ENCODE results near the gene GCLM.
A peak's percentile ranks its signal among the peaks of the same experiment; 100 is the strongest.

The GCLM gene

GRCh38 chr1:93847811-93848288 is 61.4 kb downstream of the GCLM start:
- Histone ChIP-seq H2AFZ (ENCODE audit: low read length, unreplicated experiment) (peak overlapping the region; percentile 97), H3K4me1 (ENCODE audit: control insufficient read depth, insufficient read depth, low read length, unreplicated experiment) (peaks cover 13% of the 10 kb centered on the region), H3K27ac (ENCODE audit: low read depth, low read length) (peak overlapping the region; percentile 69), H3K79me2 (ENCODE audit: control insufficient read depth, insufficient read depth, low read length, unreplicated experiment) (no peaks in the 10 kb centered on the region), H3K36me3 (ENCODE audit: insufficient read depth, low read length) (no peaks in the 10 kb centered on the region), H3K4me3 (ENCODE audit: low read depth, low read length) (peak overlapping the region; percentile 94), H3K27me3 (ENCODE audit: insufficient read depth, low read length) (no peaks in the 10 kb centered on the region)

DNA sequence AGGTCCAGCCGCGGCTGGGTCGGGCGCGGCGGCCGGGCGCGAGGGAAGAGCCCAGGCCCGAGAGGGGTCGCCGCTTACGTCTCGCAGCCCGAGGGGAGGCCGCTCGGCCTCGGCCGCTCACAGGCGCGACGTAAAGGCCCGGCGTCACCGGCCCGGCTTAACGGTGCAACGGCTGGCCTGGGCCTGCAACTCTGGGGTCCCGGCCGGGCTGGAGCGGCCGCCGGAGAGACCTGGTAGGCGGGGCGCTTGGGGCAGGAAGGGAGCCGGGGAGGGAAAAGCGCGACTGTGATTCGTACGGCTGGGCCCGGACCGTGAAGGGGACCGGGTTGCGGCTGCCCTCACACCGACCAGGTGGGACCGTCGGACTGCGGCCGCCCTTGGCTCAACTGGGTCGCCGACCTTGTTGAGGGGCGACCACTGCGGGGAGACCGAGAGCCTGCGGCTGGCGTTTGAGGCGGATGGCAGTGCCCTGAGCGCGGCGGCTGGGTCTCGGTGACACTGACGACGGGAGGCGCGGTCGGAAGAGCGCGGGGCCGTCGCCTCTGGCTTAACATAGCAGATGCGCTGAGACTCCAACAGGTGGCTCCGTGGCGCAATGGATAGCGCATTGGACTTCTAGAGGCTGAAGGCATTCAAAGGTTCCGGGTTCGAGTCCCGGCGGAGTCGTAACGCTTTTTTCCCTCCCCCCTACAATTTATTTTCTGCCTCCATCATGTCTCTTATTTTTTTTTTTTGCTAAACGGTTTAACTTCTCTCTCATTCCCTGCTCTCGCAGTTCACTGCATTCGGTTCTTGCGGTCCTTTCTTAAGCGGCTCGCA is 62.0 kb downstream of the GCLM start:
- H3K27ac ChIP-seq (ENCODE audit: low read depth, low read length): peak overlapping the region; percentile 82
- no peaks in the 10 kb centered on the region for H3K36me3 ChIP-seq (ENCODE audit: insufficient read depth, low read length)
- H3K4me1 ChIP-seq (ENCODE audit: control insufficient read depth, insufficient read depth, low read length, unreplicated experiment): peaks cover 13% of the 10 kb centered on the region
- no peaks in the 10 kb centered on the region for H3K27me3 ChIP-seq (ENCODE audit: insufficient read depth, low read length)
- H3K79me2 ChIP-seq (ENCODE audit: control insufficient read depth, insufficient read depth, low read length, unreplicated experiment): no peaks in the 10 kb centered on the region
- peak overlapping the region; percentile 94 for H3K4me3 ChIP-seq (ENCODE audit: low read depth, low read length)
- H2AFZ ChIP-seq (ENCODE audit: low read length, unreplicated experiment): peak overlapping the region; percentile 97

- peak overlapping the region; percentile 85 for H2AFZ ChIP-seq (ENCODE audit: low read length, unreplicated experiment)
- H3K79me2 ChIP-seq (ENCODE audit: control insufficient read depth, insufficient read depth, low read length, unreplicated experiment): no peaks in the 10 kb centered on the region
- H3K27me3 ChIP-seq (ENCODE audit: insufficient read depth, low read length): no peaks in the 10 kb centered on the region
- peak overlapping the region; percentile 94 for H3K4me3 ChIP-seq (ENCODE audit: low read depth, low read length)
- peaks cover 13% of the 10 kb centered on the region for H3K4me1 ChIP-seq (ENCODE audit: control insufficient read depth, insufficient read depth, low read length, unreplicated experiment)
- peak overlapping the region; percentile 82 for H3K27ac ChIP-seq (ENCODE audit: low read depth, low read length)
- no peaks in the 10 kb centered on the region for H3K36me3 ChIP-seq (ENCODE audit: insufficient read depth, low read length)
These were observed 62.8 kb downstream of the GCLM start for GRCh38 chr1:93846206-93846991.

GRCh38 chr1:93845538-93846205 is 63.6 kb downstream of the GCLM start:
- H3K79me2 ChIP-seq (ENCODE audit: control insufficient read depth, insufficient read depth, low read length, unreplicated experiment): no peaks in the 10 kb centered on the region

DNA sequence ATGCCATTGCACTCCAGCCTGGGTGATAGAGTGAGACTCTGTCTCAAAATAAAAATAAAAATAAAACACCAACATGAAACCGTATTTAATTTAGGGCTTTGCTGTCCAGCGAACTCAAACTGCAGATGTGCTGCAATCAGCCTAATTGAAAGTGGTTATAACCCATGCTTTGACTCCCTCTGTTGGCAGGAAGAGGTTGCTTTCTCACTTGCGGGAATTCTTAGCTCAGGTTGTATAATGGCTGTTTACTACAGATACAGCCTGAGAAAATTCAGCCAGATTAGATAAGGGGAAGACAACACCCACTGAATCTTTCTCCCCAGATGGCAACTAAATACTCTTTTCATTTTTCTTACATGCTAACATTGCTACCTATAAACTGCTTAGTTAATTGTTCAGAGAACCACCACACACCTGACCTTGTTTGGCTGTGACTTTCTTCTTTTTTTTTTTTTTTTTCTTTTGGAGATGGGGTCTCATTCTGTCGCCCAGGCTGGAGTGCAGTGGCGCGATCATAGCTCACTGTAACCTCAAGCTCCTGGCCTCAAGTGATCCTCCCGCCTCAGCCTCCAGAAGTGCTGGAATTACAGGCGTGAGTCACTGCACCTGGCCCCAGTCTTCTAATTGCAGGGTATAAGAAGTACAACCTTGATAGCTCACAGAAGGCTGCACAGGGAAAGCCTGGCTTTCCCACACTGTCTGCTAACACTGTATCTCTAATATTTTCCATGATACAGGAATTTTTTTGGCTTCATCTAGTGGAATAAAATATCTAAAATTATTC is 64.8 kb downstream of the GCLM start:
- Histone ChIP-seq H3K79me2 (ENCODE audit: control insufficient read depth, insufficient read depth, low read length, unreplicated experiment) (no peaks in the 10 kb centered on the region), H2AFZ (ENCODE audit: low read length, unreplicated experiment) (no peak overlapping the region), H3K27ac (ENCODE audit: low read depth, low read length) (peak overlapping the region; percentile 82), H3K4me3 (ENCODE audit: low read depth, low read length) (no peak overlapping the region), H3K4me1 (ENCODE audit: control insufficient read depth, insufficient read depth, low read length, unreplicated experiment) (peaks cover 24% of the 10 kb centered on the region), H3K36me3 (ENCODE audit: insufficient read depth, low read length) (no peaks in the 10 kb centered on the region), H3K27me3 (ENCODE audit: insufficient read depth, low read length) (no peaks in the 10 kb centered on the region)

More at GRCh38 chr1:93845538-93846205, 63.6 kb downstream of the GCLM start:
- Histone ChIP-seq H3K27me3 (ENCODE audit: insufficient read depth, low read length) (no peaks in the 10 kb centered on the region), H3K36me3 (ENCODE audit: insufficient read depth, low read length) (no peaks in the 10 kb centered on the region), H3K27ac (ENCODE audit: low read depth, low read length) (peak overlapping the region; percentile 82), H3K4me3 (ENCODE audit: low read depth, low read length) (peak overlapping the region; percentile 94), H3K4me1 (ENCODE audit: control insufficient read depth, insufficient read depth, low read length, unreplicated experiment) (peaks cover 13% of the 10 kb centered on the region), H2AFZ (ENCODE audit: low read length, unreplicated experiment) (peak overlapping the region; percentile 85)

DNA sequence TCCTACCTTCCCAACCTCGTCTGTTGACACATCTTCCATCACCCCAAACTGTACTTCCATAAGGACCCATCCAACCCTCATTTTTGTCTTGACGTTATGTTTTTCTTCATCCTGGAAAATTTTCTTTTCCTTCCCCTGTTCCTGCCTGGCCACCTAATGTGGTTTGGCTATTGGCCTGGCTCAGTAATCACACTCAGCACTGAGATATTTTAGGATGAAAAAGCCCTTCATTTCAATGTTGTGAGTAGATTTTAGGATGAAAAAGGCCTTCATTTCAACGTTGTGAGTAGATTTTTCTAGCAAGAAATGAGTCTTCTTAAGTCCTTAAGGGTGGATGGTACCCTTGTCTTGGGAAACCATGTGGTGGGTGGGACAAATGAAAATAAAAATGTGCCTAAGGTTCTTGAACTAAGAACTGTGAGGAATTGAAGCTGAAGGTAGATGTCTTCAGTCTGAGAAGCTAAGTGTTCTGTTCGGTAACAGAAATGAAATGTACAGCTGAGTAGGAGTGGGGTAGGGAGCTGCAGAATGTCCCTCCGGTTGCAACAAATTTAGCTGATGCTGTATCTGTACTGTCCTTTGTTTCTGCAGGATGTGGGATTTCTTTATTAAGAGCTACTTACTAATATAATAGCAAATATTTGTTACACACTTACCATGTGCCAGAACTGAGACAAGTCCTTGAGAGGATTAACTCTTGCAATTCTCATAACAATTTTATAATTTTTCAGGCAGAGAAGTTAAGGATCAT is 66.3 kb downstream of the GCLM start:
- Histone ChIP-seq H2AFZ (ENCODE audit: low read length, unreplicated experiment) (no peak overlapping the region), H3K27ac (ENCODE audit: low read depth, low read length) (no peak overlapping the region)

DNA sequence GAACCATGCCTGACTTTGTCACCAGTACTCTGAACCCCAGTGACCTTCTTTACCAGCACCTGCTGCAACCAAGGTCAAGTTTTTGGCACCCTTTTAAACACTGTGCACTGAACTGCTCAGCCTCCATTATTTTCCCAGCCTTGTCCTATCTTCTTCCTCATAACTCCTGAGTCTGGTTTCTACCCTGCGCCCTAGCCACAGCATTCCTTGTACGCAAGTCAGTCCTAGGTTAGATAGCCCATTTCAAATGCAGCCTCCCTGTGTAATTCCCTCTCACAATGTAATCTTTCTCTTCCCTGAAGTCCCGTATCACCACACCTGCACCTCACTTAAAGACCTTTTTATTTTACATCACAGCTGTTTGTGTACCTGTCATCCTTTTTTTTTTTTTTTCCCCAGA is 67.5 kb downstream of the GCLM start:
- no peak overlapping the region for H3K4me3 ChIP-seq (ENCODE audit: low read depth, low read length)
- peaks cover 28% of the 10 kb centered on the region for H3K4me1 ChIP-seq (ENCODE audit: control insufficient read depth, insufficient read depth, low read length, unreplicated experiment)
- H3K36me3 ChIP-seq (ENCODE audit: insufficient read depth, low read length): no peaks in the 10 kb centered on the region; the same call in 1 of the 2 replicates
- no peaks in the 10 kb centered on the region for H3K79me2 ChIP-seq (ENCODE audit: control insufficient read depth, insufficient read depth, low read length, unreplicated experiment)
- H3K27me3 ChIP-seq (ENCODE audit: insufficient read depth, low read length): no peaks in the 10 kb centered on the region
- H3K27ac ChIP-seq (ENCODE audit: low read depth, low read length): no peak overlapping the region
- no peak overlapping the region for H2AFZ ChIP-seq (ENCODE audit: low read length, unreplicated experiment)

More for the DNA sequence above, 66.3 kb downstream of the GCLM start:
- Histone ChIP-seq H3K79me2 (ENCODE audit: control insufficient read depth, insufficient read depth, low read length, unreplicated experiment) (no peaks in the 10 kb centered on the region), H3K4me1 (ENCODE audit: control insufficient read depth, insufficient read depth, low read length, unreplicated experiment) (peaks cover 28% of the 10 kb centered on the region), H3K4me3 (ENCODE audit: low read depth, low read length) (no peak overlapping the region), H3K27me3 (ENCODE audit: insufficient read depth, low read length) (no peaks in the 10 kb centered on the region), H3K36me3 (ENCODE audit: insufficient read depth, low read length) (no peaks in the 10 kb centered on the region)

GRCh38 chr1:93840956-93841482 is 68.2 kb downstream of the GCLM start:
- Histone ChIP-seq H2AFZ (ENCODE audit: low read length, unreplicated experiment) (no peak overlapping the region), H3K4me1 (ENCODE audit: control insufficient read depth, insufficient read depth, low read length, unreplicated experiment) (peaks cover 28% of the 10 kb centered on the region), H3K4me3 (ENCODE audit: low read depth, low read length) (no peak overlapping the region), H3K27ac (ENCODE audit: low read depth, low read length) (no peak overlapping the region), H3K36me3 (ENCODE audit: insufficient read depth, low read length) (no peaks in the 10 kb centered on the region; the same call in 1 of the 2 replicates), H3K27me3 (ENCODE audit: insufficient read depth, low read length) (no peaks in the 10 kb centered on the region), H3K79me2 (ENCODE audit: control insufficient read depth, insufficient read depth, low read length, unreplicated experiment) (no peaks in the 10 kb centered on the region)

- H3K79me2 ChIP-seq (ENCODE audit: control insufficient read depth, insufficient read depth, low read length, unreplicated experiment): no peaks in the 10 kb centered on the region
- peak overlapping the region; percentile 65 for H3K27ac ChIP-seq (ENCODE audit: low read depth, low read length)
- H3K27me3 ChIP-seq (ENCODE audit: insufficient read depth, low read length): no peaks in the 10 kb centered on the region
- H3K36me3 ChIP-seq (ENCODE audit: insufficient read depth, low read length): no peaks in the 10 kb centered on the region; the same call in 1 of the 2 replicates
- H2AFZ ChIP-seq (ENCODE audit: low read length, unreplicated experiment): no peak overlapping the region
- H3K4me3 ChIP-seq (ENCODE audit: low read depth, low read length): 0 out of 2 replicates have a peak overlapping the region, but pooled peaks have one; percentile 5
- H3K4me1 ChIP-seq (ENCODE audit: control insufficient read depth, insufficient read depth, low read length, unreplicated experiment): peaks cover 23% of the 10 kb centered on the region
These were observed 69.5 kb downstream of the GCLM start for GRCh38 chr1:93839753-93840152.

Data from ACC112 (cell line).